ENCODE measurements around the gene POU3F1.

DNA sequence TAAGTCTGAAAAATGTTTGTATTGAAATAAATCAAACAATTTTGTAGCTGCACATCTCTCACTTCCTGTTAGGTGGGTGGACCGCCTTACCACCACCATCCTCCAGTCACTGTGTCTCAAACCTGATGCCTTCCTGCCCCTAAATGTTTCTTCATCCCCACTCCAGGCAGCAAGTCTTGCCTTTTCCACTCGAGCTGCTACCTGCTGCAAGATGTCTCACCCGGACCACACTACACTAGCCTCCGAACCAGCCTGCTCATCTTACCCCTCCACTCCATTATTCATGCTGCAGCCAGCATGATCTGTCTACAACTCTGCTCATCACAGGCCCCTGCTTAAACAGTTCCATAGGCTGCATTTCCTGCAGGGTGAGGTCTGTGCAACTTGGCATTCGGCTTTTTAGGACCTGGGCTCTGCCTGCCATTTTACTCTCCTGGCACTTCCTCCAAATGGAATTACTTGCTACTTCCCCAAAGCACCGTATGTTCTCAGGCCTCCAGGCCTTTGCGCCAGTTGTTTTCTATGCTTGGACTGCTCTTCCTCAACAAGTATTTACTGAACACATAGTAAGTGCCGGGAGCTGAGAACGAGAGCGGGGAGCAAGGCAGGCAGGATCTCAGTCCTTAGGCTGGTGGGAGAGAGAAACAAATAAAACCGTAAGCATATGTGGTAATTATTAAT is 51.6 kb downstream of the POU3F1 start:
- TF ChIP-seq MAZ (IDR thresholded peaks at IDR 0.05; ENCODE audit: borderline replicate concordance, low read depth, low read length) (no peak), POLR2A (IDR thresholded peaks at IDR 0.05; ENCODE audit: low read depth, low read length) (no peak), RFX5 (IDR thresholded peaks at IDR 0.05; ENCODE audit: low read depth, low read length) (no peak), CEBPB (IDR thresholded peaks at IDR 0.05; ENCODE audit: low read depth, low read length) (no peak), RCOR1 (IDR thresholded peaks at IDR 0.05; ENCODE audit: insufficient replicate concordance, low read length) (no peak), FOS (IDR thresholded peaks at IDR 0.05; ENCODE audit: low read depth, low read length) (no peak), CHD1 (IDR thresholded peaks at IDR 0.05; ENCODE audit: low read depth, low read length) (no peak), RAD21 (IDR thresholded peaks at IDR 0.05; ENCODE audit: low read length) (no peak), MAFK (IDR thresholded peaks at IDR 0.05; ENCODE audit: low read depth, low read length) (no peak), NFE2L2 (IDR thresholded peaks at IDR 0.05; ENCODE audit: low read depth, low read length) (no peak), BHLHE40 (IDR thresholded peaks at IDR 0.05; ENCODE audit: low read depth, low read length) (no peak)
- TF ChIP-seq, protein P1, sequence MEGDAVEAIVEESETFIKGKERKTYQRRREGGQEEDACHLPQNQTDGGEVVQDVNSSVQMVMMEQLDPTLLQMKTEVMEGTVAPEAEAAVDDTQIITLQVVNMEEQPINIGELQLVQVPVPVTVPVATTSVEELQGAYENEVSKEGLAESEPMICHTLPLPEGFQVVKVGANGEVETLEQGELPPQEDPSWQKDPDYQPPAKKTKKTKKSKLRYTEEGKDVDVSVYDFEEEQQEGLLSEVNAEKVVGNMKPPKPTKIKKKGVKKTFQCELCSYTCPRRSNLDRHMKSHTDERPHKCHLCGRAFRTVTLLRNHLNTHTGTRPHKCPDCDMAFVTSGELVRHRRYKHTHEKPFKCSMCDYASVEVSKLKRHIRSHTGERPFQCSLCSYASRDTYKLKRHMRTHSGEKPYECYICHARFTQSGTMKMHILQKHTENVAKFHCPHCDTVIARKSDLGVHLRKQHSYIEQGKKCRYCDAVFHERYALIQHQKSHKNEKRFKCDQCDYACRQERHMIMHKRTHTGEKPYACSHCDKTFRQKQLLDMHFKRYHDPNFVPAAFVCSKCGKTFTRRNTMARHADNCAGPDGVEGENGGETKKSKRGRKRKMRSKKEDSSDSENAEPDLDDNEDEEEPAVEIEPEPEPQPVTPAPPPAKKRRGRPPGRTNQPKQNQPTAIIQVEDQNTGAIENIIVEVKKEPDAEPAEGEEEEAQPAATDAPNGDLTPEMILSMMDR (conservative IDR thresholded peaks at IDR 0.05; ENCODE audit: low read depth, low read length): no peak
- TF ChIP-seq, protein P2, sequence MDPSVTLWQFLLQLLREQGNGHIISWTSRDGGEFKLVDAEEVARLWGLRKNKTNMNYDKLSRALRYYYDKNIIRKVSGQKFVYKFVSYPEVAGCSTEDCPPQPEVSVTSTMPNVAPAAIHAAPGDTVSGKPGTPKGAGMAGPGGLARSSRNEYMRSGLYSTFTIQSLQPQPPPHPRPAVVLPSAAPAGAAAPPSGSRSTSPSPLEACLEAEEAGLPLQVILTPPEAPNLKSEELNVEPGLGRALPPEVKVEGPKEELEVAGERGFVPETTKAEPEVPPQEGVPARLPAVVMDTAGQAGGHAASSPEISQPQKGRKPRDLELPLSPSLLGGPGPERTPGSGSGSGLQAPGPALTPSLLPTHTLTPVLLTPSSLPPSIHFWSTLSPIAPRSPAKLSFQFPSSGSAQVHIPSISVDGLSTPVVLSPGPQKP (IDR thresholded peaks at IDR 0.05; ENCODE audit: borderline replicate concordance, low read depth, low read length): no peak
